Natural killer cell treated with Interleukin-12 subunit alpha and Interleukin-12 subunit beta and Interleukin-15 and Interleukin-18, amount 100 ng/mL, for 72 hours (primary cell): ENCODE results near the gene CELF4. TPM values are rescaled to one million over a fixed set of nuclear protein-coding genes. Genes with fewer than 3 reads are reported as not detected.

Experiments used
- ATAC-seq, 2 donors: fragments of 150-1000 bp; cut with Tn5 transposase in 1 of 2; sonication (Bioruptor Pico), chemical (Tn5 transposase) in 1 of 2; 2 replicates each; pipeline ENCODE4 v1.10.0; 2021
- DNase-seq: peaks from one replicate; pipeline ENCODE4 v3.0.0; 2022; ENCODE audit warnings: low spot score
- H3K27ac Mint-ChIP-seq, 2 donors: 1 replicate in 1 of 2; 2 replicates in 1 of 2; pipeline ENCODE4 v1.8.0; 2022; ENCODE audit warnings: mixed read lengths in 2 of 2, mild to moderate bottlenecking in 1 of 2, moderate library complexity in 1 of 2
- H3K27me3 Mint-ChIP-seq, 2 donors: 1 replicate in 1 of 2; 2 replicates in 1 of 2; pipeline ENCODE4 v1.8.0; 2022; ENCODE audit warnings: mixed read lengths in 2 of 2
- H3K36me3 Mint-ChIP-seq: one replicate; pipeline ENCODE4 v1.8.0; 2022; ENCODE audit warnings: mixed read lengths
- H3K4me1 Mint-ChIP-seq, 2 donors: 1 replicate in 1 of 2; 2 replicates in 1 of 2; pipeline ENCODE4 v1.8.0; 2022; ENCODE audit warnings: low read depth in 2 of 2, mixed read lengths in 2 of 2, mild to moderate bottlenecking in 1 of 2
- H3K4me3 Mint-ChIP-seq: one replicate; pipeline ENCODE4 v1.8.0; 2022; ENCODE audit warnings: mixed read lengths
- H3K9me3 Mint-ChIP-seq: 2 replicates; pipeline ENCODE4 v1.8.0; 2022; ENCODE audit warnings: mixed read lengths
- total RNA-seq, 2 donors: library from RNA; stranded (reverse); gene quantifications; one replicate each; pipeline ENCODE4 v1.2.3, GENCODE V29; 2022

CELF4 gene
- total RNA-seq, 2 donors from 2014 or later = not detected

DNA sequence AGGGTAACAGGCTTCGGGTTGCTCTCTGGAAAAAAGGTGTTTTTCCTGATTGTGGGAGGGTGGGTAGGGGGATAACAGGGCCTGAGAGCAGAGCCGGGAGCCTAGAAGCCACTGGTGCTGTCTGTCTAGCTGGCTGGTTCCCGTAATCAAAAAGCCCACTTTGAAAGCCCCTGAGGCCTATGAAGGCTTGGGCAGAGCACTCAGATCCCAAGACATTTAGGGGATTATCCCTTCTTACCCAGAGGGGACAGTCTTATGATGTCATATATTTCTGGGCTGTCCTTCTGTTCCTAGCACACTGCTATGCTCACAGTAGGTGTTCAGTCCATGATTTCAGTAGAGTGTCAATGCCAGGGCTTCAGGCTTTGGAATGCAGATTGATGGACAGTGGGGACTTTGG lies 45.1 kb downstream of the CELF4 start:
- H3K27ac Mint-ChIP-seq = no peak overlapping the region
- H3K9me3 Mint-ChIP-seq = no peaks in the 10 kb centered on the region
- ATAC-seq (no peak), DNase-seq (no peak)
- H3K36me3 Mint-ChIP-seq = no peaks in the 10 kb centered on the region
- no peaks in the 10 kb centered on the region for H3K4me1 Mint-ChIP-seq
- peaks cover 18 to 22% of the 10 kb centered on the region in 2 donors for H3K27me3 Mint-ChIP-seq
- no peak overlapping the region for H3K4me3 Mint-ChIP-seq

GRCh38 chr18:37519510-37520135 lies 46.0 kb downstream of the CELF4 start:
- no peaks in the 10 kb centered on the region for H3K9me3 Mint-ChIP-seq
- no peak overlapping the region for H3K27ac Mint-ChIP-seq
- peaks cover 9 to 14% of the 10 kb centered on the region in 2 donors for H3K27me3 Mint-ChIP-seq
- no peaks in the 10 kb centered on the region for H3K4me1 Mint-ChIP-seq
- ATAC-seq = no peak
- no peaks in the 10 kb centered on the region for H3K36me3 Mint-ChIP-seq
- DNase-seq = no peak
- H3K4me3 Mint-ChIP-seq = no peak overlapping the region

GRCh38 chr18:37516361-37516853 lies 49.2 kb downstream of the CELF4 start:
- DNase-seq = no peak
- Mint-ChIP-seq H3K27ac (no peak overlapping the region), H3K4me1 (no peaks in the 10 kb centered on the region), H3K4me3 (no peak overlapping the region), H3K36me3 (no peaks in the 10 kb centered on the region), H3K9me3 (peaks cover 6% of the 10 kb centered on the region), H3K27me3 (peaks cover 6 to 9% of the 10 kb centered on the region in 2 donors)
- no peak for ATAC-seq

GRCh38 chr18:37514953-37515352 lies 50.6 kb downstream of the CELF4 start:
- H3K4me1 Mint-ChIP-seq = no peaks in the 10 kb centered on the region
- peaks cover 8% of the 10 kb centered on the region for H3K9me3 Mint-ChIP-seq
- DNase-seq = no peak
- no peak overlapping the region for H3K27ac Mint-ChIP-seq
- H3K36me3 Mint-ChIP-seq = no peaks in the 10 kb centered on the region
- ATAC-seq = no peak
- H3K4me3 Mint-ChIP-seq = no peak overlapping the region
- peaks cover 6 to 10% of the 10 kb centered on the region in 2 donors for H3K27me3 Mint-ChIP-seq

- Mint-ChIP-seq H3K4me1 (no peaks in the 10 kb centered on the region), H3K4me3 (no peak overlapping the region), H3K9me3 (peaks cover 8% of the 10 kb centered on the region), H3K27me3 (peaks cover 6 to 10% of the 10 kb centered on the region in 2 donors), H3K27ac (no peak overlapping the region), H3K36me3 (no peaks in the 10 kb centered on the region)
- ATAC-seq (no peak), DNase-seq (no peak)
These were observed 53.2 kb downstream of the CELF4 start for GRCh38 chr18:37512400-37512799.

GRCh38 chr18:37511721-37512298 lies 53.8 kb downstream of the CELF4 start:
- Mint-ChIP-seq H3K4me3 (no peak overlapping the region), H3K9me3 (peaks cover 8% of the 10 kb centered on the region), H3K27ac (no peak overlapping the region), H3K36me3 (no peaks in the 10 kb centered on the region), H3K4me1 (no peaks in the 10 kb centered on the region), H3K27me3 (peaks cover 6 to 10% of the 10 kb centered on the region in 2 donors)
- no peak for ATAC-seq
- DNase-seq = no peak

DNA sequence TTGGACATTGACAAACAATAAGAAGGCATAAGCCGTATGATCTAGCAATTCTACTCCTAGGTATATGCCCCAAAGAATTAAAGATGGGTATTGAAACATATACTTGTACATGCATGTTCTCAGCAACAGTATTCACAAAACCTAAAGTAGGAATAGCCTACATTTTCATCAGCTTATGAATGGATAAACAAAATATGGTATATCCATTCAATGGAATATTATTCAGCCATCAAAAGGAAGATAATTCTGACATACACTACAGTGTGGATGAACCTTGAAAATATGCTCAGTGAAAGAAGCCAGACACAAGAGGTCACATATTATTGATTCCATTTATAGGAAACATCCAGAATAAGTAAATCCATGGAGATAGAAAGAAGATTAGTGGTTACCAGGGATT lies 56.0 kb downstream of the CELF4 start:
- H3K9me3 Mint-ChIP-seq = peaks cover 8% of the 10 kb centered on the region

DNA sequence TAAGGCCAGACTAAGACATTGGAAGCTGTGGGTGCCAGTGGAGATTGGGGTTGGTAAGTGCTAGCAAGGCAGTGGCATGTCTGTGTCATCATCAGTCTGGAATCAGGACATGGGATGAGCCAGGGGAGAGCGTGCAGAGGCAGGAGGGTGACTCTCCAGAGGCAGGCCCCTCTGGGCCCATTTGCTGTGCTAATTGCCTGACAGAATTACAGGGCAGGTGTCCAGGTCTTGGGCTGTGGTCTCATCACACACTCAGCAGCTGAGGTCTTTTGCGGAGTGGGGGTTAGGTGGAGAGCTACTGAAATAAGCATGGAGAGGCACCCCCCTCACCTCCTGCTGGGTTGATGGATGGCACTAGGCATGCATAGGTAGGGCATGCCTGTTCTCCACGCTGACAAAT lies 57.4 kb downstream of the CELF4 start:
- no peak overlapping the region for H3K4me3 Mint-ChIP-seq
- peaks cover 8% of the 10 kb centered on the region for H3K9me3 Mint-ChIP-seq
- DNase-seq (no peak), ATAC-seq (no peak)
- no peaks in the 10 kb centered on the region for H3K4me1 Mint-ChIP-seq
- H3K36me3 Mint-ChIP-seq = no peaks in the 10 kb centered on the region
- H3K27ac Mint-ChIP-seq = no peak overlapping the region
- peaks cover 6 to 10% of the 10 kb centered on the region in 2 donors for H3K27me3 Mint-ChIP-seq

More for the DNA sequence above, 56.0 kb downstream of the CELF4 start:
- H3K4me1 Mint-ChIP-seq = no peaks in the 10 kb centered on the region
- no peaks in the 10 kb centered on the region for H3K36me3 Mint-ChIP-seq
- H3K27ac Mint-ChIP-seq = no peak overlapping the region
- ATAC-seq = no peak
- H3K4me3 Mint-ChIP-seq = no peak overlapping the region
- H3K27me3 Mint-ChIP-seq = peaks cover 6 to 10% of the 10 kb centered on the region in 2 donors
- no peak for DNase-seq

- H3K4me3 Mint-ChIP-seq = no peak overlapping the region
- H3K4me1 Mint-ChIP-seq = no peaks in the 10 kb centered on the region
- H3K36me3 Mint-ChIP-seq = no peaks in the 10 kb centered on the region
- H3K27me3 Mint-ChIP-seq = peaks cover 0 to 5% of the 10 kb centered on the region in 2 donors
- H3K9me3 Mint-ChIP-seq = peaks cover 5% of the 10 kb centered on the region
- no peak for ATAC-seq
- no peak overlapping the region for H3K27ac Mint-ChIP-seq
- DNase-seq = no peak
These were observed 58.4 kb downstream of the CELF4 start for GRCh38 chr18:37507239-37507638.

DNA sequence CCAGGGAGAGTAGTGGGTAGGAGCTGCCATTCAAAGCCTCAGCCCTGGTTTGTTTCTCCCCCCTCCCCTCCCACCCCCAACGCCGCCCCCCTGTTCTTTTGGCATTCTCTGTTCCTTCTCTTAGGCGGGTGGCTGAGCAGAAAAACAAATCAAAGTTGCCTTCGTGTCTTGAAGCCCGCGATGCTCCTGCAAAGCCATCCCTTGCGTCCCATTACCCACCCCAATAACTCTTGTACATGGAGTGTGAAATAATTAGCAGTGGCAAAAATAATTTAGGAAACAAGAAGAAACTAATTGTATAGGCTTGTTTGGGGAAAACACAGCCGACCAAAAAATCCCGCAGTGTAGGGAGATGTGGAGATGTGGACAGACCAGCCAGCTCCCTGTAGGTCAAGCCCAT lies 59.6 kb downstream of the CELF4 start:
- H3K27me3 Mint-ChIP-seq = no peaks in the 10 kb centered on the region
- no peaks in the 10 kb centered on the region for H3K4me1 Mint-ChIP-seq

GRCh38 chr18:37505321-37505720 lies 60.3 kb downstream of the CELF4 start:
- Mint-ChIP-seq H3K36me3 (no peaks in the 10 kb centered on the region), H3K27ac (no peak overlapping the region), H3K9me3 (no peaks in the 10 kb centered on the region), H3K4me1 (no peaks in the 10 kb centered on the region), H3K4me3 (no peak overlapping the region), H3K27me3 (no peaks in the 10 kb centered on the region)
- DNase-seq = no peak
- no peak for ATAC-seq

More for the DNA sequence above, 59.6 kb downstream of the CELF4 start:
- no peak for ATAC-seq
- Mint-ChIP-seq H3K9me3 (no peaks in the 10 kb centered on the region), H3K36me3 (no peaks in the 10 kb centered on the region), H3K27ac (no peak overlapping the region), H3K4me3 (no peak overlapping the region)
- no peak for DNase-seq

GRCh38 chr18:37502601-37503000 lies 63.0 kb downstream of the CELF4 start:
- Mint-ChIP-seq H3K4me1 (no peaks in the 10 kb centered on the region), H3K27ac (no peak overlapping the region)
- no peak for ATAC-seq

GRCh38 chr18:37502036-37502435 lies 63.6 kb downstream of the CELF4 start:
- peaks cover 0 to 5% of the 10 kb centered on the region in 2 donors for H3K27me3 Mint-ChIP-seq
- ATAC-seq (no peak), DNase-seq (no peak)
- no peak overlapping the region for H3K4me3 Mint-ChIP-seq
- H3K9me3 Mint-ChIP-seq = no peaks in the 10 kb centered on the region
- no peak overlapping the region for H3K27ac Mint-ChIP-seq
- no peaks in the 10 kb centered on the region for H3K36me3 Mint-ChIP-seq
- no peaks in the 10 kb centered on the region for H3K4me1 Mint-ChIP-seq

More at GRCh38 chr18:37502601-37503000, 63.0 kb downstream of the CELF4 start:
- no peaks in the 10 kb centered on the region for H3K9me3 Mint-ChIP-seq
- DNase-seq = no peak
- no peaks in the 10 kb centered on the region for H3K36me3 Mint-ChIP-seq
- peaks cover 0 to 5% of the 10 kb centered on the region in 2 donors for H3K27me3 Mint-ChIP-seq
- no peak overlapping the region for H3K4me3 Mint-ChIP-seq

DNA sequence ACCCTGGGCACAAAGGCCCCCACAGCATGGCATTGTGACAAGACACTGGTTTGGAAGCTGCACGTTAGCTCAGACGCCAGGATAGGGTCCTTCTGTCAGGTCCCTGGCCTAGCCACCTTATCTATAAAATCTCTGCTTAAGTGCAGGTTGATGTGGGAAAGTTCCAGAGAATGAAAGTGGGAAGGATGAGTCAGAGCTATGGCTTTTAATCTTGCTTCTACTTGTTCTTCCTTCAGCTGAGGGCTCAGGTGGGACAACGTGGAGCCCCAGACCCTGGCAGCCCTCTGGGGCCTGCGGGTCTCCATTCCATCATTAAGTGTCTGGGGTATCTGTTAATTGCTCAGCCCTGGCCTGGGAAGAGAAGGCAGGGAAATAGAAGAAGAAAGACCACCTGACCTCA lies 64.5 kb downstream of the CELF4 start:
- Mint-ChIP-seq H3K27me3 (peaks cover 0 to 5% of the 10 kb centered on the region in 2 donors), H3K27ac (no peak overlapping the region), H3K4me3 (no peak overlapping the region), H3K36me3 (no peaks in the 10 kb centered on the region), H3K9me3 (no peaks in the 10 kb centered on the region), H3K4me1 (no peaks in the 10 kb centered on the region)
- ATAC-seq = no peak
- DNase-seq = no peak
